Lower leg skin (tissue), 4 donors: ENCODE measurements around the gene SCAF8. TPM values are rescaled to one million over a fixed set of nuclear protein-coding genes. Genes with fewer than 3 reads are reported as not detected.

ENCODE experiments used
- DNase-seq, 2 donors: peaks; one replicate each; pipeline ENCODE4 v3.0.0-alpha.2; 2019; ENCODE audit warnings: low spot score in 2 of 2
- H3K4me3 ChIP-seq: fragments of 200-600 bp; sonication (generic); 2 replicates; pipeline ENCODE4 v1.5.1; 2017; ENCODE audit warnings: mild to moderate bottlenecking, low read depth; ENCODE audit not compliant: poor library complexity, severe bottlenecking
- POLR2A ChIP-seq, 2 donors: fragments of 450-650 bp; IDR thresholded peaks; one replicate each; pipeline ENCODE4 v1.6.1; 2016 to 2017; ENCODE audit warnings: antibody characterized with exemption in 2 of 2, mild to moderate bottlenecking in 1 of 2, moderate library complexity in 1 of 2
- WGBS, 2 donors: methylation state at CpG; one replicate each; pipeline ENCODE4 v1.1.5; 2018; 5-methylcytosine and 5-hydroxymethylcytosine counted together
- intact Hi-C: fragments of 100-400 bp; cut with DNase I; formaldehyde crosslinking; loops from one replicate; pipeline ENCODE4 v1.15.0; 2023; ENCODE audit warnings: low total_unique reads
- total RNA-seq, 4 donors: library from RNA; depleted of rRNA; stranded (reverse); fragments of >200 nt; gene quantifications; one replicate each; pipeline ENCODE4 v1.1.0, GENCODE V29; 2016
- TF ChIP-seq, protein P1 (sequence below), 3 donors: fragments of 450-650 bp; IDR thresholded peaks; one replicate each; pipeline ENCODE4 v1.5.1; 2016; ENCODE audit warnings: antibody characterized with exemption in 3 of 3, mild to moderate bottlenecking in 3 of 3, moderate library complexity in 2 of 3

SCAF8 gene
- total RNA-seq, 4 donors from 2014 or later: 31.4 to 45.3 (median 41.3) TPM

DNA sequence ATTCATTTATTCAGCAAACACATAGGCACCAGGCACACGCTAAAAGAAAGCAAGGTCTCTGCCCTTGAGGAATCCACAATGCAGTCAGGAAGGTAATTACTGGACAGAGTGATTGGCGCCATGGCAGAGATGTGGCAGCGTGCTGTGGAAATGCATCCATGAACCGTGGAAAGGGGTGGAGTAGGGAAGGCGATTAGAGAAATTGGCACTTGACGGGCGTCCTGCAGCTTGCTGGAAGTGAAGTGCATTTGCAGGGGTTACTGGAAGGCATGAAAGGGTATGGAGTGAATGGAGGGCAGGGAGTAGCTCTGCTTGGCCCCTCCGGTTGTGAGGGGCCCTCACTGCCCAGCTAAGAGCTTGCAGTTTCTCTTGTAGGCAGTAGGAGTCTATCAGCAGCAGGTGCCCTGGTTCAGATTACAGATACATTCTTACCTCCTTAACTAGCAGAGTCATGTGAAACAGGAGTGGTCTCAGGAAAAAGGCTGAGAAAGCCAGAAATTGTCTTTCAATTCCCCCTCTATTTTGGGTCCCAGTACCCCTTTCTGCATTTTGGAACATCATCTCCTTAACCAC is 139.4 kb downstream of the SCAF8 start:
- H3K4me3 ChIP-seq: no peak overlapping the region
- 84 to 90% methylated on average over 8 of the region's 8 CpGs for WGBS, 2 donors
- TF ChIP-seq, protein P1, sequence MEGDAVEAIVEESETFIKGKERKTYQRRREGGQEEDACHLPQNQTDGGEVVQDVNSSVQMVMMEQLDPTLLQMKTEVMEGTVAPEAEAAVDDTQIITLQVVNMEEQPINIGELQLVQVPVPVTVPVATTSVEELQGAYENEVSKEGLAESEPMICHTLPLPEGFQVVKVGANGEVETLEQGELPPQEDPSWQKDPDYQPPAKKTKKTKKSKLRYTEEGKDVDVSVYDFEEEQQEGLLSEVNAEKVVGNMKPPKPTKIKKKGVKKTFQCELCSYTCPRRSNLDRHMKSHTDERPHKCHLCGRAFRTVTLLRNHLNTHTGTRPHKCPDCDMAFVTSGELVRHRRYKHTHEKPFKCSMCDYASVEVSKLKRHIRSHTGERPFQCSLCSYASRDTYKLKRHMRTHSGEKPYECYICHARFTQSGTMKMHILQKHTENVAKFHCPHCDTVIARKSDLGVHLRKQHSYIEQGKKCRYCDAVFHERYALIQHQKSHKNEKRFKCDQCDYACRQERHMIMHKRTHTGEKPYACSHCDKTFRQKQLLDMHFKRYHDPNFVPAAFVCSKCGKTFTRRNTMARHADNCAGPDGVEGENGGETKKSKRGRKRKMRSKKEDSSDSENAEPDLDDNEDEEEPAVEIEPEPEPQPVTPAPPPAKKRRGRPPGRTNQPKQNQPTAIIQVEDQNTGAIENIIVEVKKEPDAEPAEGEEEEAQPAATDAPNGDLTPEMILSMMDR (IDR thresholded peaks at IDR 0.05): no peak
- intact Hi-C loops: no loop called here
- no peak for DNase-seq

DNA sequence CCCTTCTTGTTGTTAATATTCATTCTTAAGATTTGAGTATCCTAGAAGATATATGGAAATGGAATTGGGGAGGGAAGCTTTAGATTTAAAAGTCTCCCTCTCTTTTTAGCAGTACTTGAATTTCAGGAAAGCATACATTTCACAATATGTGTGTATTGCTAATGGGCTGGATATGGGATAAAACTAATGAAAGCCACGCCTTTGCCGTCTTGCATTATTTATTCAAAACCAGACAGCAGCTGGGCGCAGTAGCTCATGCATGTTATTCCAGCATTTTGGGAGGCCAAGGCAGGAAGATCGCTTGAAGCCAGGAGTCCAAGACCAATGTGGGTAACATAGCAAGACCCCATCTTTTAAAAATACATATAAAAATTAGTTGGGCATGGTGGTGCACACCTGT is 140.3 kb downstream of the SCAF8 start:
- H3K4me3 ChIP-seq: no peak overlapping the region
- intact Hi-C loops: no loop called here
- 92 to 93% methylated on average over 4 of the region's 4 CpGs for WGBS, 2 donors
- TF ChIP-seq, protein P1 (IDR thresholded peaks at IDR 0.05): no peak
- TF ChIP-seq POLR2A (IDR thresholded peaks at IDR 0.05): no peak
- no peak for DNase-seq

DNA sequence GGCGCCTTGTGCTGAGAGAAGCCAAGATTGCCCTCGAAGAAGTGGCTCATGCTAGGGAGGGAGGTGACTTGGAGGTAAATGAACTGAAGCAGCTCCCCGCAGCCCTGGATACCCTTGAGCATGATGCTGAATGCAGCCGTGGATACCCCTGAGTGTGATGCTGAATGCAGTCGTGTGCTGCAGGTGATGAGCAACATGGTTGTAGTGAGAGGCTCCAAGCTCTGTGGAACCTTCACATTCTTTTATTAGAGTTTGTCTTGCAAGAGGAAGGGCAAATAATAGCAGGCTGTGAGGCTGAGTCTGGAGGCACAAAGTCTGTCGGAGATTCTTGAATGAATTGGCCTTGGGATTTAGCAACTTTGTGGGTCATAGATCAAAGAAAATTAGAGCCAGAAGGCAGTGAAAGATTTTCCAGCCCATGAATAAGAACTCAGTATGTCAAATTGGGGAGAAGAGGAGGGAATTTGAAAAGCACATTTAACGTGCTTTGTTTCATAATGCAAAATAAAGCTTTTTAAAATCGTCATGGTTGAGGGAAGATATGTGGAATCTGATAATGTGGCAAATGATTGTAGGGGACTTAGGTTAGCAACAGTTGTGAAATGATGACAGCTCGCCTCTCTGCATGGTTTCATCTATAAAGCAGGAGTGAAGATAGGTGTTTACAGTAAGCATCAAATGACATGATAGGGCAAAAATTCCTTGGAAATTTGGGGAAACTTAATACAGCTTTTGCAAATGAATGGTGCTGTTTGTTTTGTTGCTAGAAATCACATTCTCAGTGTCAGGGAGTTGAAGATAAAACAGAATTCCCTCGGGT is 141.8 kb downstream of the SCAF8 start:
- intact Hi-C loops: no loop called here
- TF ChIP-seq, protein P1 (IDR thresholded peaks at IDR 0.05): no peak
- TF ChIP-seq POLR2A (IDR thresholded peaks at IDR 0.05): no peak
- 65 to 68% methylated on average over 10 of the region's 10 CpGs for WGBS, 2 donors
- DNase-seq: no peak
- H3K4me3 ChIP-seq: no peak overlapping the region

DNA sequence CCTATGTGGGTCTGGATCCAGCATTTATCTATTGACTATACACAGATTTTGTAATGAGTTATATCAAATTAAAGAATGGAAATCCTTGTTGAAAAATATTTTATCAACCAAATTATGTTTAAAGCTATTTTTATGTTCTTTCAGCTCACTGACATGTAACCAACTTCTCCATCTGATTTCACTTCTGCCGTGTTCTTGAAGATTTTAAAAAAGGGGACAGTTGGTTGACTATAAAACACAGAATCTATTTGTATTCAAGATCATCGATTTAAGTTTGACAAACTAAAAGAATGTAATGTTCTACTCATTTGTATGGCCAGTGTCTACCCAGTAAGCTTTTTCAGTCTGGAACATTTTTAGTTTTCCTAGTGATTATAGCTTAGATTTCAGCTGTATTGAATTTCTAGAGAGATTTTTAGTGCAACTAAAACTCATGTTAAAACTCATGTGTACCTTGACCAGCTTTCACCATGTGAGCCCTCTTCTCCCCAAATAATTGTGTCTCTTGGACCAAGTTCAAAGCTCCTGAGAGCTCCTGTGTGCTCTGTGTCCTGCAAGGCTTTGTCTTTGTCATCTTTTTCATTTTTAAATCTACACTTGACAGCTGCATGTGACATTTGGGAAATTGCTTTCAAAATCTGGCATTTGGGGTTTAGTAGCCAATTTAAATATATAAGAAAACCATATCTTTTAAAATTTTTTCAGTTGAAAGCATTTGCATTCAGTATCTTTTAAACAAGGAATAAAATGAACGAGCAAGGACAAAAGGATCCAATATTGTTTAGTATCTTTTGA is 143.5 kb downstream of the SCAF8 start:
- intact Hi-C loops: no loop called here
- 88 to 94% methylated on average over 3 of the region's 3 CpGs for WGBS, 2 donors
- no peak overlapping the region for H3K4me3 ChIP-seq
- TF ChIP-seq, protein P1 (IDR thresholded peaks at IDR 0.05): no peak
- no peak for TF ChIP-seq POLR2A (IDR thresholded peaks at IDR 0.05)
- no peak for DNase-seq

DNA sequence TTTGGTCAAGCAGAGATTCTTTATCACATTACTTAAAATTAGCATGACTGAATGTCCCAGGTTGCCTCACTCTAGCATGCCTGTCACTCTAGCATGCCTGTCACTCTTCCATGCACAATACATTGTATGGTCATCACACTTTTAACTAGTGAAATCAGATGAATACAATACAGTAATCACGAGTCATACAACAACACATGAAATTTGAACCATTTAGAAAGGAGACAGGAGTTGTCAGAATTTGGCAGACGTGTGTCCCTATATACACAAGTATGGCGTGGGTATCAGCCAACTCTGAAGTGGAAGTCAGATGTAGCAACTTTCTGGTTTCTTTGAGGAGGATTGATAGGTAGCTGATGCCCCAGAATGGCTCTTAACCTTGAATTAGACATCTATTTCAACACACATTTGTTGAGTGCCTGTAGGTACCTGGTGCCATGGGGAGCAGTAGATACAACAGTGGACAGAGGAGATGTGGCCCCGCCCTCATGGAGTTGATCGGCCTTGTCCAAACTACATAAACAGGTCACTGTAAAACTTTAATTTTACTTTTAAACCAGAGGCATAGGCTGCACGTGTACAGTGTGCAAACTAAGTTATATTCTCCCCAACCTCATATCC is 145.8 kb downstream of the SCAF8 start:
- DNase-seq: no peak
- intact Hi-C loops: no loop called here
- TF ChIP-seq, protein P1 (IDR thresholded peaks at IDR 0.05): no peak
- TF ChIP-seq POLR2A (IDR thresholded peaks at IDR 0.05): no peak
- H3K4me3 ChIP-seq: no peak overlapping the region
- WGBS, 2 donors: 94 to 97% methylated on average over 6 of the region's 6 CpGs
